Naive thymus-derived CD4-positive, alpha-beta T cell (primary cell): Measurements from ENCODE around the gene ADAP1. TPM values are rescaled to one million over a fixed set of nuclear protein-coding genes. Genes with fewer than 3 reads are reported as not detected.

Experiments
- ATAC-seq: fragments of 150-1000 bp; cut with Tn5 transposase; 2 replicates; pipeline ENCODE4 v1.10.0; 2021; ENCODE audit warnings: mild to moderate bottlenecking, moderate library complexity
- CTCF ChIA-PET: fragments of 350-600 bp; sonication (Branson Sonifier 250); formaldehyde crosslinking; loops from one replicate; lab custom pipeline; 2021; ENCODE audit warnings: antibody characterized with exemption; lab: Charles Lee
- POLR2A ChIA-PET: fragments of 350-600 bp; sonication (Branson Sonifier 250); formaldehyde crosslinking; loops from one replicate; lab custom pipeline; 2021; ENCODE audit warnings: antibody characterized with exemption, inconsistent platforms; lab: Charles Lee
- DNase-seq, 9 donors: peaks; one replicate each; pipeline versions ENCODE4 v3.0.0 to v3.0.0-alpha.2; 2020 to 2022; ENCODE audit warnings: mixed read lengths in 1 of 9
- H3K27ac ChIP-seq: one replicate; pipeline ENCODE4 v1.7.0; 2013; ENCODE audit warnings: mild to moderate bottlenecking, low read depth, low read length, moderate library complexity
- H3K27me3 ChIP-seq, 2 donors: one replicate each; pipeline ENCODE4 v1.7.0; 2013; ENCODE audit warnings: low read length in 2 of 2, mild to moderate bottlenecking in 2 of 2, moderate library complexity in 2 of 2; ENCODE audit not compliant: control insufficient read depth in 2 of 2, insufficient read depth in 2 of 2
- H3K36me3 ChIP-seq, 3 experiments: 1 replicate in 2 of 3; 2 replicates in 1 of 3; pipeline ENCODE4 v1.7.0; 2013; ENCODE audit warnings: low read length in 3 of 3, mild to moderate bottlenecking in 3 of 3, moderate library complexity in 1 of 3; ENCODE audit not compliant: insufficient read depth in 3 of 3, control insufficient read depth in 2 of 3
- H3K4me1 ChIP-seq, 2 donors: one replicate each; pipeline ENCODE4 v1.7.0; 2013; ENCODE audit warnings: low read length in 2 of 2, mild to moderate bottlenecking in 2 of 2, moderate library complexity in 1 of 2; ENCODE audit not compliant: control insufficient read depth in 2 of 2, insufficient read depth in 2 of 2
- H3K4me3 ChIP-seq: 2 replicates; pipeline ENCODE4 v1.7.0; 2013; ENCODE audit warnings: mild to moderate bottlenecking, low read length
- H3K9me3 ChIP-seq, 3 experiments: 1 replicate in 2 of 3; 2 replicates in 1 of 3; pipeline ENCODE4 v1.7.0; 2013; ENCODE audit warnings: low read length in 3 of 3; ENCODE audit not compliant: control insufficient read depth in 2 of 3
- H3K27ac Mint-ChIP-seq, 9 donors: one replicate each; pipeline ENCODE4 v1.8.0; 2020 to 2022; ENCODE audit warnings: mixed read lengths in 9 of 9, mild to moderate bottlenecking in 8 of 9, moderate library complexity in 5 of 9, inconsistent platforms in 2 of 9
- H3K27me3 Mint-ChIP-seq, 5 donors: one replicate each; pipeline ENCODE4 v1.8.0; 2021 to 2022; ENCODE audit warnings: mixed read lengths in 5 of 5, mild to moderate bottlenecking in 1 of 5
- H3K36me3 Mint-ChIP-seq, 5 donors: one replicate each; pipeline ENCODE4 v1.8.0; 2020 to 2022; ENCODE audit warnings: mixed read lengths in 5 of 5, mild to moderate bottlenecking in 3 of 5, inconsistent platforms in 1 of 5
- H3K4me1 Mint-ChIP-seq, 7 donors: one replicate each; pipeline ENCODE4 v1.8.0; 2020 to 2022; ENCODE audit warnings: mixed read lengths in 7 of 7, mild to moderate bottlenecking in 3 of 7, inconsistent platforms in 1 of 7
- H3K4me3 Mint-ChIP-seq, 10 donors: one replicate each; pipeline ENCODE4 v1.8.0; 2020 to 2022; ENCODE audit warnings: mild to moderate bottlenecking in 10 of 10, mixed read lengths in 10 of 10, moderate library complexity in 6 of 10, inconsistent platforms in 2 of 10
- H3K9me3 Mint-ChIP-seq, 11 donors: one replicate each; pipeline ENCODE4 v1.8.0; 2020 to 2022; ENCODE audit warnings: mixed read lengths in 11 of 11, mild to moderate bottlenecking in 4 of 11, inconsistent platforms in 1 of 11, moderate library complexity in 1 of 11
- intact Hi-C, 2 donors: fragments of 100-400 bp; cut with micrococcal nuclease; formaldehyde crosslinking; loops; one replicate each; pipeline ENCODE4 v1.15.1; 2023
- polyA plus RNA-seq, 2 donors: library from polyadenylated mRNA; unstranded; fragments of 300-500 nt; fragmentation: Illumina TruSeq; gene quantifications; one replicate each; pipeline ENCODE4 v1.2.3, GENCODE V29; 2021
- total RNA-seq, 6 experiments: library from RNA in 5 of 6; stranded (reverse) in 5 of 6; gene quantifications; 1 replicate in 5 of 6; 2 replicates in 1 of 6; pipeline ENCODE4 v1.2.3 and lab custom pipeline; 2021 to 2026

ADAP1 gene
- total and polyA plus RNA-seq, 7 experiments from 2014 or later = 3.8 to 68.6 (median 8.7) TPM

- ChIA-PET POLR2A (no interaction called here), CTCF (no interaction called here)
- Mint-ChIP-seq H3K4me3 (no peak overlapping the region), H3K27me3 (no peaks in the 10 kb centered on the region), H3K27ac (peak overlapping the region in 1 of 9 donors; percentile 57), H3K36me3 (peaks cover 9 to 68% (median 22%) of the 10 kb centered on the region in 5 donors), H3K4me1 (peaks cover 0 to 4% (median 0%) of the 10 kb centered on the region in 7 donors), H3K9me3 (peaks cover 0 to 1% (median 0%) of the 10 kb centered on the region in 11 donors)
- Histone ChIP-seq H3K27me3 (no peaks in the 10 kb centered on the region), H3K9me3 (no peaks in the 10 kb centered on the region), H3K4me1 (no peaks in the 10 kb centered on the region), H3K27ac (no peak overlapping the region), H3K4me3 (no peak overlapping the region), H3K36me3 (peaks cover 6 to 98% (median 43%) of the 10 kb centered on the region in 3 experiments)
- DNase-seq (no peak), ATAC-seq (no peak)
- intact Hi-C loops = no loop called here
Measured at GRCh38 chr7:856444-857095, 97.9 kb downstream of the ADAP1 start.

- Mint-ChIP-seq H3K4me1 (peaks cover 0 to 4% (median 0%) of the 10 kb centered on the region in 7 donors), H3K27ac (peak overlapping the region in 1 of 9 donors; percentile 57), H3K4me3 (no peak overlapping the region), H3K36me3 (peaks cover 9 to 61% (median 15%) of the 10 kb centered on the region in 5 donors), H3K9me3 (peaks cover 0 to 1% (median 0%) of the 10 kb centered on the region in 11 donors), H3K27me3 (no peaks in the 10 kb centered on the region)
- Histone ChIP-seq H3K9me3 (no peaks in the 10 kb centered on the region), H3K4me3 (no peak overlapping the region), H3K27me3 (no peaks in the 10 kb centered on the region), H3K36me3 (peaks cover 6 to 98% (median 44%) of the 10 kb centered on the region in 3 experiments), H3K27ac (no peak overlapping the region), H3K4me1 (no peaks in the 10 kb centered on the region)
- CTCF ChIA-PET = no interaction called here
- ATAC-seq = no peak
- intact Hi-C loops = no loop called here
- POLR2A ChIA-PET = no interaction called here
- DNase-seq = no peak
Measured at GRCh38 chr7:855686-856369, 98.7 kb downstream of the ADAP1 start.

- DNase-seq (no peak), ATAC-seq (no peak)
- H3K9me3 ChIP-seq = no peaks in the 10 kb centered on the region
- H3K27me3 Mint-ChIP-seq = no peaks in the 10 kb centered on the region
- POLR2A ChIA-PET = no interaction called here
- no peaks in the 10 kb centered on the region for H3K9me3 Mint-ChIP-seq
- H3K4me1 ChIP-seq = no peaks in the 10 kb centered on the region
- CTCF ChIA-PET = interaction anchor here (0.7 kb wide), 1 partner anchor 224 kb away, joined by 3 read pairs; no protein-coding TSS in a partner anchor
- no peak overlapping the region for H3K27ac Mint-ChIP-seq
- intact Hi-C loops = no loop called here
- no peak overlapping the region for H3K27ac ChIP-seq
- H3K4me3 Mint-ChIP-seq = no peak overlapping the region
- no peak overlapping the region for H3K4me3 ChIP-seq
- peaks cover 10 to 55% (median 11%) of the 10 kb centered on the region in 5 donors for H3K36me3 Mint-ChIP-seq
- no peaks in the 10 kb centered on the region for H3K27me3 ChIP-seq
- peaks cover 0 to 3% (median 0%) of the 10 kb centered on the region in 7 donors for H3K4me1 Mint-ChIP-seq
- H3K36me3 ChIP-seq = peaks cover 0 to 97% (median 35%) of the 10 kb centered on the region in 3 experiments
Measured at GRCh38 chr7:854118-854775, 100.2 kb downstream of the ADAP1 start.

GRCh38 chr7:853366-854117 is 100.9 kb downstream of the ADAP1 start:
- H3K9me3 Mint-ChIP-seq = no peaks in the 10 kb centered on the region
- no peaks in the 10 kb centered on the region for H3K9me3 ChIP-seq
- H3K36me3 ChIP-seq = peaks cover 0 to 98% (median 35%) of the 10 kb centered on the region in 3 experiments
- ChIA-PET CTCF (interaction anchor here (0.7 to 0.8 kb wide), 2 partner anchors 17 to 225 kb away, joined by 3 read pairs; no protein-coding TSS in a partner anchor), POLR2A (no interaction called here)
- H3K27ac ChIP-seq = no peak overlapping the region
- H3K4me1 Mint-ChIP-seq = no peaks in the 10 kb centered on the region
- intact Hi-C loops = no loop called here
- H3K27me3 ChIP-seq = no peaks in the 10 kb centered on the region
- DNase-seq = no peak
- no peak overlapping the region for H3K4me3 Mint-ChIP-seq
- ATAC-seq = no peak
- no peaks in the 10 kb centered on the region for H3K4me1 ChIP-seq
- no peaks in the 10 kb centered on the region for H3K27me3 Mint-ChIP-seq
- no peak overlapping the region for H3K4me3 ChIP-seq
- peaks cover 11 to 55% (median 14%) of the 10 kb centered on the region in 5 donors for H3K36me3 Mint-ChIP-seq
- H3K27ac Mint-ChIP-seq = no peak overlapping the region

GRCh38 chr7:851204-851603 is 103.3 kb downstream of the ADAP1 start:
- no peak overlapping the region for H3K4me3 Mint-ChIP-seq
- ChIA-PET POLR2A (interaction anchor here (0.5 to 0.7 kb wide), 2 partner anchors 20 to 1792 kb away, joined by 3 read pairs; no protein-coding TSS in a partner anchor), CTCF (no interaction called here)
- intact Hi-C loops = no loop called here
- H3K27me3 ChIP-seq = no peaks in the 10 kb centered on the region
- no peaks in the 10 kb centered on the region for H3K4me1 Mint-ChIP-seq
- H3K36me3 Mint-ChIP-seq = peaks cover 9 to 49% (median 15%) of the 10 kb centered on the region in 5 donors
- H3K27ac ChIP-seq = no peak overlapping the region
- H3K27ac Mint-ChIP-seq = no peak overlapping the region
- no peaks in the 10 kb centered on the region for H3K4me1 ChIP-seq
- DNase-seq = no peak
- no peak for ATAC-seq
- H3K27me3 Mint-ChIP-seq = no peaks in the 10 kb centered on the region
- no peaks in the 10 kb centered on the region for H3K9me3 Mint-ChIP-seq
- H3K4me3 ChIP-seq = no peak overlapping the region
- H3K9me3 ChIP-seq = no peaks in the 10 kb centered on the region
- peaks cover 0 to 76% (median 35%) of the 10 kb centered on the region in 3 experiments for H3K36me3 ChIP-seq

- ATAC-seq = no peak
- no peaks in the 10 kb centered on the region for H3K9me3 Mint-ChIP-seq
- Histone ChIP-seq H3K9me3 (no peaks in the 10 kb centered on the region), H3K27me3 (no peaks in the 10 kb centered on the region), H3K27ac (no peak overlapping the region), H3K4me1 (no peaks in the 10 kb centered on the region), H3K36me3 (peaks cover 0 to 68% (median 23%) of the 10 kb centered on the region in 3 experiments), H3K4me3 (no peak overlapping the region)
- DNase-seq = no peak
- intact Hi-C loops = no loop called here
- H3K27me3 Mint-ChIP-seq = no peaks in the 10 kb centered on the region
- ChIA-PET CTCF (no interaction called here), POLR2A (no interaction called here)
- no peaks in the 10 kb centered on the region for H3K4me1 Mint-ChIP-seq
- H3K4me3 Mint-ChIP-seq = no peak overlapping the region
- H3K36me3 Mint-ChIP-seq = peaks cover 4 to 55% (median 22%) of the 10 kb centered on the region in 5 donors
- H3K27ac Mint-ChIP-seq = no peak overlapping the region
Measured at GRCh38 chr7:849781-850180, 104.7 kb downstream of the ADAP1 start.
